ENCODE measurements around the gene GPSM1.

Gene GPSM1

GRCh38 chr9:136391737-136392537, 64.6 kb downstream of the GPSM1 start:
- no peak for TF ChIP-seq CTCF (IDR thresholded peaks at IDR 0.05; ENCODE audit: insufficient read depth, missing control alignments)
- DNase-seq (ENCODE audit: insufficient read length, low spot score) = no peak
- FAIRE-seq = no peak

- no peak for TF ChIP-seq CTCF (IDR thresholded peaks at IDR 0.05; ENCODE audit: insufficient read depth, missing control alignments)
- DNase-seq (ENCODE audit: insufficient read length, low spot score) (no peak), FAIRE-seq (no peak)
Observed at GRCh38 chr9:136392538-136393449, 65.5 kb downstream of the GPSM1 start.

- FAIRE-seq (no peak), DNase-seq (ENCODE audit: insufficient read length, low spot score) (no peak)
- no peak for TF ChIP-seq CTCF (IDR thresholded peaks at IDR 0.05; ENCODE audit: insufficient read depth, missing control alignments)
Observed at GRCh38 chr9:136393531-136393930, 66.2 kb downstream of the GPSM1 start.

- TF ChIP-seq CTCF (IDR thresholded peaks at IDR 0.05; ENCODE audit: insufficient read depth, missing control alignments) = no peak
- FAIRE-seq (no peak), DNase-seq (ENCODE audit: insufficient read length, low spot score) (no peak)
Observed at GRCh38 chr9:136394312-136395019, 67.1 kb downstream of the GPSM1 start.

GRCh38 chr9:136395020-136395340, 67.6 kb downstream of the GPSM1 start:
- TF ChIP-seq CTCF (IDR thresholded peaks at IDR 0.05; ENCODE audit: insufficient read depth, missing control alignments) = no peak

GRCh38 chr9:136395345-136396218, 68.2 kb downstream of the GPSM1 start:
- FAIRE-seq = no peak
- TF ChIP-seq CTCF (IDR thresholded peaks at IDR 0.05; ENCODE audit: insufficient read depth, missing control alignments) = no peak

More at GRCh38 chr9:136395020-136395340, 67.6 kb downstream of the GPSM1 start:
- FAIRE-seq = no peak
- no peak for DNase-seq (ENCODE audit: insufficient read length, low spot score)

More at GRCh38 chr9:136395345-136396218, 68.2 kb downstream of the GPSM1 start:
- no peak for DNase-seq (ENCODE audit: insufficient read length, low spot score)
